HG02759 (cell line): ENCODE measurements around the gene TTPAL.

Source experiments
- ATAC-seq: cut with Tn5 transposase; IDR thresholded peaks from one replicate; pipeline ENCODE4 v1.9.1; 2021; ENCODE audit warnings: mild to moderate bottlenecking, moderate library complexity; ENCODE audit not compliant: unreplicated experiment

TTPAL gene

DNA sequence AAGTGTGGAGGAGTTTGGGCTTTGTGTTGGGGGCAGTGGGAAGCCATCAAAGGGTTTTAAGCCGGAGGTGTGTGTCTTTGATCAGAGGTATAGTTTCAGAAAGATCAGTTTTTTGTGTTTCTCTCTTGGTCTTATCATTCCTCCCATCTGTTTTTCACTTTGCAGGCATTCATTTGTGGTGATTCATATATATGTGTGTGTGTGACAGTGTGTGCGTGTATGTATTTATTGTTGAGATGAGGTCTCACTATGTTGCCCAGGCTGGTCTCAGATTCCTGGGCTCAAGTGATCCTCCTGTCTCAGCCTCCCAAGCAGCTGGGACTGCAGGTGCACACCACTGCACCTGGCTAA is 57.3 kb downstream of the TTPAL start:
- ATAC-seq = no peak

DNA sequence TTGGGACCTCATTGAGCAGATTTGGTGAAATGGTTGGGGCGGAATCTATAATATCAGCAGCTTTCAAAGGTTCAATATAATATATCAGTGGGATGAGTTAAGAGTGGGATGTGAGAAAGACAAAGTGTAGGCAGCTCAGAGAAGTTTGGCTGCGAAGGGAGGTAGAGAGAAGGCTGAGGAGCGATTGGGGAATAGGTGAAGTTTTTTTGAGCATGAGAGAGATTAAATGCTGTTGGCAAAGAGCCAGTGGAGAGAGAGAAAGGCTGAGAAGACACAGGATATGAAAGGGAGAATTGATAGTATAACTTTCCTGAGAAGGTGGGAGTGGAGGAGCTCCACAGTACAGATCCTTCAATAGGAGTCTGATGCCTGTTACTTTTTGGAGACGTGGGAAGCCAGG is 58.3 kb downstream of the TTPAL start:
- no peak for ATAC-seq

DNA sequence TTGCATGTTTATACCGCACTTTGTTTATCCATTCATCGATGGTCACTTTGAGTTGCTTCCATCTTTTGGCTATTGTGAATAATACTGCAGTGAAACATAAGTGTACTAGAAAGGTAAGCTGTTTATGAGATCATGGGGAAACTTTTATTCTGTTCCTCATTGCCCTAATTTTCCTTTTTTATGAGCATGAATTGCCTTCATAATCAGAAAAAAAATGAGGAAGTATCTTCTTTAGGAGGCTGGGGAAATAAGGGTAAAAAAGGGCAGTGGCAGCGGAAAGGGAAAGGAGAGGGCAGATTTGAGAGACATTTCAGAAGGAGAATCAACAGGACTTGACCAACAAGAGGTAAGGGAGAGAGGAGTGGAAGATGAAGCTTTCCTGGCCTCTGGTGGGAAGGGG is 60.5 kb downstream of the TTPAL start:
- ATAC-seq = no peak

DNA sequence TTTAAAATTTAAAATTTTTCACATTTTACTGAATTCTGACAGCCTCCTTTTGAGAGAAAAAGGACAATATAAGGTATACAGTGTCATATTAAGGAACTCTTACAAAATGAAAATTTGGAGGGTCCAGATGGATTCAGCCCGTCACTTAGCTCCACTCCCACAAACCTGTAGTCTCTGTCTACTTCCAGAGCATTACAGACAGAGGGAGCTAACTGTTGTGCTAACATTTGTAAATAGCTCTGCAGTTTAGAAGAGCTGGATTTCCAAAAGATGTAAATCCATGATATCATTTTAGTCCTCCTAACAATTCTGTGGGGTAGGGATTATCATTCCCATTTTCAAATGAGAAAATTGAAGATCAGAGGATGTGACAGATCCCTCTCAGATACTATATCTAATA is 62.3 kb downstream of the TTPAL start:
- ATAC-seq = no peak

DNA sequence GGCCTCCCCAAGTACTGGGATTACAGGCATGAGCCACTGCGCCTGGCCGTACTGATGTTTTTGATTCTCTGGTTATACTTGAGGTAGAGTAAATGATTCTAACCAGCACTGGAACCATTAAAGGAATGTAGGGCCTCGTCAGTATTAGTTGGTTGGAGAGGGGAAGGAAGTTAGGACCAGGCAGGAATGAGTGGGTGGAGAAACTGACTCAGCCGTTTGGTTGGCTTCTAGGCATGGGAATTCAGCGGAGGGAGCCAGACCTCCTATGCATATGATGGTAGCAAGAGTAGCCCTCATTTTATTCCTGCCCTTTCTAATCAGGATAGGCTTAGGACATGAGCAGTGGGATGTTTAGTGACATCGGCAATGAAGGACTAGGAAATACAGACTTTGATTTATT is 65.2 kb downstream of the TTPAL start:
- ATAC-seq = no peak

DNA sequence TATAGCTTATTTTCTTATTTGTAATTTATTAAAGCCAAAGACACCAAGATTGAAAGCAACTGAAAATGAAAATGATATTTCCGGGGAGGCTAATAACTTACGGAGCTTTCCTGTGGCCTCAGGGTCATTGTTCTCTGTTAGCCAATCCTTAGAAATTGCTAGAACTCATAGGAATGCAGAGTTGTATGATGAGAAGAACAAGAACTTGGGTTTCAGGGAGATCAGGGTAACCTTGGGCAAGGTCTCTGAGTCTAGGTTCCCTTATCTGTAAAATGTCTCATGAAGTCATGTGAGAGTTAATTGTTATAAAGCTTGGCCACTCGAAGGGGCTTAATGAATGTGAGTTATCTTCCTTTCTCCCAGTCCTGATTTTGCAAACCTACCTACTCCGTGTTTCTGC is 66.3 kb downstream of the TTPAL start:
- no peak for ATAC-seq

DNA sequence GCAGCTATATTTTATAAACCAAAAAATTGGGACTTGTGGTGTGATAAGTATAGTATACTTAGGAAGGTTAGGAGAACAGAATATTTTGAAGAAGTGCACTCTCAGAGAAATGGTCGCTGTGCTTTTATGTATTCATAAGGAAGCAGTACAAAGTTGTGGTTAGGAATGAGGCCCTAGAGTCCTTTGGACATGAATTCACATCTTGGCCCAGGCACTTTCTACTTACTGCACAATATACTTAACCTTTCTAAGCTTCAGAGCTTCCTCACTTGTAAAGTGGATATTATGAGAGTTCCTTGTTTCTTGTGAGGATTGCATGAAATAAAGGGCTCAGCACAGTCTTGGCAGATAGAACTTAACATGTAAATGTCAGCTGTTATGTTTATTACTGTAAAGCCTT is 67.2 kb downstream of the TTPAL start:
- ATAC-seq = no peak

DNA sequence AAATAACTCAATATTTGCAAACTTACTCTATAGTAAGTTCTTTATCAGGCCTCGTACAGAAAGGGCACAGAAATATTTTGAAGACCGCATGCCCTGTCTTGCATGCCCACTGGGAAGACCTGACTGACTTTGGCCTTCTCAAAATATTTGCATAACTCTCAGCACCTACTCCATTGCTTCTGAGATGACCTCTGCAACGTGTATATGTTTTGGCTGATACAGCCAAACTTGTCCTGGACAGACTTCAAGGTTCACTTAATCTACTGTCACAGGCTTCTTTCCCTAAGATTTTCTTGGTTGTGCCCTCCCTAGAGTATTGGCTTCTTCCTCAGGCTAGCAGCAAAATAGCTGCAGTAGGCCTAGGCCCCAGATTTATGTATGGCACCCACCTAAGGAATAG is 67.7 kb downstream of the TTPAL start:
- no peak for ATAC-seq
